Stimulated activated naive CD8-positive, alpha-beta T cell treated with anti-CD3 and anti-CD28 coated beads, Interleukin-15, Interleukin-2, amounts not matched to agents 100 U/mL and 50 U/mL, for 24 hours (primary cell): ENCODE results near the gene USP3.
A peak's percentile ranks its signal among the peaks of the same experiment; 100 is the strongest.

ENCODE experiments used
- ATAC-seq: fragments of 150-1000 bp; cut with Tn5 transposase; one replicate; pipeline ENCODE4 v1.10.0; 2021
- DNase-seq: peaks from one replicate; pipeline ENCODE4 v3.0.0; 2021

Gene USP3

DNA sequence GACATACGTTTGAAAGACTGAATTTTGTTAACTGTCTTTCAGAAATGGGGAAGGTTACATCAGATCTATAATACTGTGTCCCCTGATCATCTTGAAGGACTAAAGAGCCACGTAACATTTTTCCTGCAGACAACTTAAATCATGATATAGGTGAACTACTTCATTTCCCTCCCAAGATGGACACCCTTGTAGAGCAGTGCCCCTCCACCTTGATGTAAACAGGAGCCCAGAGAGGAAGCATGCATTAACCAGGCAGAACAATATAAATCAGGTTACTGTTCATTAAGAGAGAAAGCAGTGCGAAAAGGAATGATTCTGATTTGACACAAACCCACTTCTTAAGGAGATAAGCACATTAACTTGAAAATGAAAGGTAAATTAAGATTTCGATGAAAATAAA lies 36.1 kb downstream of the USP3 start:
- no peak for DNase-seq
- ATAC-seq, result no peak

DNA sequence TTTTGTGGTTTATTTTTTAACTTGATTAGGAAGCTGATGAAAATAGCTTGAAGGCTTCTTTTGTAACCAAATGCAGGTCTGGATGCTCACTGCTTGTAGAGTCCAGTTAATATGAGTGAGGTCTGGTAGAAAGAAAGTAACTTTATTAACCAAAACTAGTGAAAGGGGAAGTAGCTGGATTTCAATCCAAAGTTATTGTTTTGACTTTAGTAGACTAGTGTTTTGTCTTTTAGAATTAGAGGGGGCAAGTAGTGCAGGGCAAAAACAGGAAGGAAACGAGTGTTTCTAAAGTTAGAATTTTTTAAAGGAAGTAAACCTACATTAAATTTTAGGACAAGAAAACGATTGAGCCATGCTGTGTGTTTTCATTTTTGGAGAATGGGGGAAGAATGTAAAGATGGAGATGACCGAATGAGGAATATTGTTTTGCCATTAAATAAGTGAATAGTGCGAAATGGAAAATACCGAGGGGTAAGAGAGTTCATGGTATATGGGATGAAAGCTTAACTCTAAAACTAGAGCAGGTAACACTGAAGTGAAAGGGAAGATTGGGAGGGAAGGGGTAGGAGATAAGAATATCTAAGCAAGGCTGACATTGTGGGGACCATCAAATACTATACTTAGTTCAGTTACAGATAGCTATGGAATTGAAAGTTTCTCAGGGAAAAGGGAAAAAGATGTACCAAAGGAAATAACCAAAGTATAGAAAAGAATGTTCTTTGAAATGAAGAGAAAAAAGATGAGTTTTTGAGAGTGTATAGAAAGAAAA lies 40.0 kb downstream of the USP3 start:
- no peak for ATAC-seq

DNA sequence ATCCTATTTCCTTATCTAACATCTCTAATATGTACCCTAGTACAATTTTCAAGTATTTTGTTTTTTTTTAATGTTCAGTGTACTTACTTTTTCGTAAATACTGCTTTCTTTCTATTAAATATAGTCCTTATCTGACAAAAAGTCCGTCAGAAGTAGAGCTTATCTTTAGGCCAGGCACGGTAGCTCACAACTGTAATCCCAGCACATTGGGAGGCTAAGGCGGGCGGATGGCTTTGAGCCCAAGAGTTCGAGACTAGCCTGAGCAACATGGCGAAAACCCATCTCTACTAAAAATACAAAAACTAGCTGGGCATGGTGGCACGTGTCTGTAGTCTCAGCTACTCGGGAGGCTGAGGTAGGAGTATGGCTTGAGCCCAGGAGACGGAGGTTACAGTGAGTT lies 41.1 kb downstream of the USP3 start:
- DNase-seq, result no peak
- ATAC-seq, result no peak

More for the DNA sequence above, 40.0 kb downstream of the USP3 start:
- DNase-seq, result no peak

DNA sequence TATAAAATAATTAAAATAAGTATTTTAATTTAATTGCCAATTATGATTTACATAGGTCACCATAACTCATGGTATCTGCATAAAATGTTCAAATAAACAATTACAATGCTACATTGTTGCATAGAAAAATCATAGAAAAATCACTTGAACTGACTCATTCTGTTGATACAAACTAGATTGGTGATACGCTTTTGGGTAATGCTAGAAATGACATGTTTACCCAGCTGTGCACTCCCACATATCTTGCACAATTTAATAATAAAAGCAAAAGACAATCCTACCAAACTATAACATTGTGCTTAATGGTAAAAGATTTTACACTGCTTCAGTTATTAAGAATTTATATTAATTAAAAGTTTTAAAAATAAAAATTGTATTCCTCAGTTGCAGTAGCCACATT lies 47.0 kb downstream of the USP3 start:
- ATAC-seq (no peak), DNase-seq (no peak)

DNA sequence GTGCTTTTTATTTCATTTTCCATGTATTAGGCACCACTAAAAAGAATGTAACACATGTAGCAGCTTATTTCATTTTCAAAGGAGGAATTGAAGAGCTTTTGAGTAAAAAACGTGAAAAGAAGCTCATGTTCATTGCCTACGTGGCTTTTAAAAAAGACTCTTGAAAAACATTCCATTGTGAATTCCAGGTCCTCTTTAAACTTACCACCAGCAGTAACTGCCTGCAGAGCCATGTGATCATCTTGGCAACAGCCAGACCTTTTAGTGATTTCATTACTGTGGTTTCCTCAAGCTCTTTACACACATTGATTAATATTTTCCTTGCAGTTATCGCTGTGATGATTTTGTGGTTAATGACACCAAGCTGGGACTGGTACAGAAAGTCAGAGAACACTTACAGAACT lies 49.0 kb downstream of the USP3 start:
- peak; percentile 89 for ATAC-seq
- no peak for DNase-seq

DNA sequence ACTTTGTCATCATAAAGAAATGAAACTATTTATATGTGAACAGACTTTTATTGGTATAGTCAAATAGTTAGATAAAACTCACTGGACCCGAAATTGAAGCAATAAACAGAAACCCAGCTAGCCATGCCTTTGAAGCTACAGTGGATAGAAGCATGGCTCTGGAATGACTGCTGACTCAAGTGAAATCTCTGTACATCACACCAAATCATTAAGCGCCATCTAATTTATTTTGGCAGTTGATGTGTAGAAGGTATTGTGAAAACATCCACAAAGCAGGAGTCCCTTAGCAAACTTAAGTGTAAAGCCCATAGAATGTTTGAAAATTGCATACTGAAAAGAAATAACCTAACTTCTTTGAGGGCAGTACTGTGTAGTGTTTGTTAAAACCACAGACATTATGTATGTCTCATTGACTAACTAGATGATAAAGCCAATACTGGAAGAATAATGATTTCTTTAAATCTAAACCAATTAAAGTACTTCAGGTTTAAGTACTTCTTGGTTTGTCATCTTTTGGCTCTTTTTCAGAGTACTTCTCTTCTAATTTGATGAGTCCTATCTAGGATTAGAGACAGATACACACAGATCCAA lies 50.0 kb downstream of the USP3 start:
- no peak for ATAC-seq

DNA sequence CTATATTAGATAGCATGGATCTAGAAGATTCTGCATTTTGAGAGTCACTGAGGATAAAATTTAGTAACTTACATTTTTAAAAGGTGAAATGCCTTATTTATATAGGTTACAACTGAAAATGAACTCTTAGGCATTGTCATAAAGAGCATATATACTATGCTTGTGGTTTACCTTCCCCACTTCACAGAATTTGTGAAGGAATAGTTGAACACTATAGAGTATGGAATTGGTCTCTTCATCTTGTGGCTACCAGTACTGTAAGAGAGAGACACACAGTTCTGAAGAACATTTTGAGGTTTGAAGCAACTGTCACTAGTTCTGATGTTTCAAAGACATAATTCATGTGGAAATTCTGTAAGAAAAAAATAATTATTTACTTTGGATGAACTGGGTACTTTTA lies 51.1 kb downstream of the USP3 start:
- ATAC-seq, result peak; percentile 67
- no peak for DNase-seq

More for the DNA sequence above, 50.0 kb downstream of the USP3 start:
- DNase-seq, result no peak

DNA sequence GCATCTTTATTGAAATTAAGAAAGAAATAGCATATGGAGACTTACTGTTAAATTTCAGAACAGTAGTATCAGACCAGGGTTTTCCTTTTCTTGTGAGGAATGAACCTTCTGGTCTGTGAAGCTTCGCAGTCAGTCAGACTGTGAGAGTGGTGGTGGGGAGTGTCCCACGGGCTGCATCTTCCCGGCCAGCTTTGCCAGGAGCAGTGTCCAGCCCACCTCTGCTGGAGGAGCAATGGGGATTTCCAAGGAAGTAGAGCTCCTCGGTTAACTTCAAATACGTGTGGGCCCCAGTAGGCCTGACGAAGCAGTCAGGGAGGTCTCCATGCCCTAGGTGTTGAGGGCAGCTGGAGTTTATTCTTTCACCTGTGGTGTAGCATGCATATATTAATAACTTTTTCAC lies 51.9 kb downstream of the USP3 start:
- ATAC-seq (no peak), DNase-seq (no peak)

DNA sequence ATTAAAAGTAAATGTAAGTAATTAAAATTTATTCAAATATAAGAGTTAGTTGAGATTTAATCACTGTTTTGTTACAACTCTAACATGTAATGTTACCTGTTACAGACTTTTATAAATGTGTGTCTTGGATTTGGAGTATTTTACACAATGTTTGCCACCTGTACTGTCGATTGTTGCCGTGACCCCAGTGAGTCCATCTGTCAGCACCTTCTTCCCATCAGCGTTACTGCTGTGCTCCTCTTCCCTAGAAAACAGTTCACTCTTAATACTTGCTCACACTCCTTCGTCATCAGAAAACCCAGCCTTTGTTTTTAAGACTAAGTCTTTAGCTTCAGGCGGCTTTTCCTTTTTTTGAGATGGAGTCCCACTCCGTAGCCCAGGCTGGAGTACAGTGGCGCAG lies 52.3 kb downstream of the USP3 start:
- DNase-seq (no peak), ATAC-seq (no peak)

DNA sequence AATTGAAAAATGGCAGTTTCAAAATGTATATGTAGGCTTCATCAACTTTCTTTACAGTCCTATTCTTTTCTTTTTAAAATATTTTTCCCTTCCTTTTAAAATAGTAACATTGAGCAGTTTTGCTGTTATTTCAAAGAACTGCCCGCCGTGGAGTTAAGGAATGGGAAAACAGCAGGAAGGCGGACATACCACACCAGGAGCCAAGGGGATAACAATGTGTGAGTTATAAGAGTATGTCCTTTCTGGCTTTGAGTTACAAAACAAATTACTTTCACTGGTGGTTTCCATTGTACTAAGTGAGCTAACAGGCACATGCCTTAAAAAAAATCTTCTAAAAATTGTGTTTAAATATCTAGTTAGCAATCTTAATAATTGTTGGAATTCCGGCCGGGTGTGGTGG lies 55.4 kb downstream of the USP3 start:
- no peak for ATAC-seq
- DNase-seq, result no peak

DNA sequence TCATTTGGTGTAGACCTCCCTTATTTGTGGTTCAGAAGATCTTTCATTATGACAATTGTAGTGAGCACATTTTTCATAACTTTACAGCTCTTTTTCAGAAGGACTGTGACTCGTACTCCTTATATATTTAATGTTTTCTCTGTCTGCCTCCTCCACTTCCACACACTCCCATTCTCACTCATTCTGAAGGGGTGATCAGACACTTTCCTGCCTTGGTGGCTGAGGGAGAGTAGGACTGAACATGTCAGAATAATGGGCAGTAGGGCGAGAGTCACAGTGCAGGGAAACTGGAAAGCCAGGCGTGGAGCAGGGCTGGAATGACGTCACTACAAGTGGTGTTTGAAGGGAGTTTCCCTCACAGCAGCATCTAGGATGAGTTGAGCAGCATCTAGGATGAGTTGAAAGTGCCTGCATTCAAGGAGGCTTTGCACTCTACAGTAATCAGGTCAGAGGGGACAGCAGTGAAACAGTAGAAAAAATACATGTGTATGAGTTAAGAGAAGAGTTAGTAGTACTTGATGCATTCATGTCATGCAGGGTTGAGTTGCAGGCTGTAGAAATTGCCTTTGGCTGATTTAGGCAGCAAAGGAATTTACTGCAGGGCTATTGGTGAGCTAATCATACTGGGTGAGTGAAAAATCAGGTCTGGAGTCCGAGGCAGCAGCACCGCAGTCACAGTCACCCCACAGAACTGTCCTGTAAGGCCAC lies 56.5 kb downstream of the USP3 start:
- ATAC-seq (peak; percentile 96), DNase-seq (peak; percentile 65)

DNA sequence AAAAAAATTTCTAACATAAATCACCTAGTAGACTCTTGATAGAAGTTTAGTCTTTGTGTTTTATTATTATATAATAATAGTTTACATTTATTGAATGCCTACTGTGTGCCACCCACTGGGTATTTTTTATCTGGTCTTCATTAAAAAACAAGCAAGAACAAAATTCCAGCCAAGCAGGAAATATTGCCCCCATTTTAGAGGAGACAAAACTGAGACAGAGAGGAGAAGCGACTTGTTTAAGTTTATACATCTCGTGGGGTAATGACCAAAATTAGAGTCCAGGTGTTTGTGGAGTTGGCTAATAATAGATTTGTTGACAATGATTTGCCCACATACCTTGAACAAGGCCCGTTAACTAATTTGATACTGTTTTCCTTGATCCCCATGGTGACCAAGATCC lies 59.7 kb downstream of the USP3 start:
- DNase-seq, result no peak
- no peak for ATAC-seq

DNA sequence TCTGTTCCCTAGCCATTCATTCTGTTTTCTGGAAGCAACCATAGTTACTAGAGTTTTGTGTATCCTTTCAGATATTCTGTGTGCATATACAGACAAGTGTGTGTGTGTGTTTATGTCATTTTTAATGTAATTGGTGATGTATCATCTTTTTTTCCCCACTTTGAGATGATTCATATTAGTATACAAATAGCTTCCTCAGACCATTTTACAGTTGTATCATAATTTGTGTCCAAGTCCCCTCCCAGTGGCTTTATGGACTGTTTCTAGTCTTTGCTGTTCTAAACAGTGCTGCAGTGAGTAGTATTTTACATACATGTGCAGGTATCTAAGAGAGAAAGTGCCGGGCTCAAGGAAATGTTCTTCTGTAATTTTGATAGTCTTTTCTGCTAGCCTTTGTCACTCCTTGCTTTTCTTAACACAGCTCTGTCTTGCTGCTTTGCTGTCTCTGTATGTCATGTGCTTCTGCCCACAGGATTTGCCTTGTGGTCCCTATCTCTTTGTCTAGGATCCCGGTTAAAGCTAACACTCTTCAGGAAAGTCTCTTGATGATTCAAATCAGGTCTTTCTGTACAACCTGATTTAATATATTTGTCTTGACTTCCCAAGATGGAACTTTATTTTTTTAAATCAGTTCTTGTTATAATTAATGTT lies 61.3 kb downstream of the USP3 start:
- no peak for ATAC-seq
- DNase-seq, result no peak

DNA sequence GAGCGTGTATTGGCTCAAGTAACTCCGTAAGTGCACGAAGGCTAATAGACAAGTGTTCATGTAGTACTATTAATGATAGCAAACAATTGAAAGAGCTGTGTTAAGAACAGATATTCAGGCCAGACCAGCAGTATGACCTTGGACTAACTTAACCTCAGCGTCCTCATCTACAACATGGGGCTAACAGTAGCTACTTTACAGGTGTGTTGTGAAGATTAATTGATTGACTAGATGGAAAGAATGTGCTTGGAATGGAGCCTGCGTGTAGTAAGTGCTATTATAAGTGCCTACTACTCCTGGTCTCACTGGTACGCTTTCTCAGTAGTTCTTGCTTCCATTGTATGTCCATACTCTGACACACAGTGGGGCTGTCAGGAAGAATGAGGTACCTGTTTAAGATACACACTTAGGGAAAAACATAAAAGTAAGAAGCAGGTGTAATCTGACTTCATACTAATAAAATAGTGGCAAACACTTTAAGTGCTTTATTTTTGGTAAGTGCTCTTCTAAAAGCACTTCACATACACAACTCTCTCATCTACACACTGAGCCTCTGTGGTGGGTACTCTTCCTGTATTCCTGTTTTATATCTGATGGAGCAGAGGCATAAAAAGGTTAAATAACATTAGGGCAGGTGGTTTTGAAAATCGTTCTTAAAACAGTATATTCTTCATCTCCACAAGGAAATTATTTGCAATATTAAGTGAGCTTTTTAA lies 68.5 kb downstream of the USP3 start:
- no peak for DNase-seq

DNA sequence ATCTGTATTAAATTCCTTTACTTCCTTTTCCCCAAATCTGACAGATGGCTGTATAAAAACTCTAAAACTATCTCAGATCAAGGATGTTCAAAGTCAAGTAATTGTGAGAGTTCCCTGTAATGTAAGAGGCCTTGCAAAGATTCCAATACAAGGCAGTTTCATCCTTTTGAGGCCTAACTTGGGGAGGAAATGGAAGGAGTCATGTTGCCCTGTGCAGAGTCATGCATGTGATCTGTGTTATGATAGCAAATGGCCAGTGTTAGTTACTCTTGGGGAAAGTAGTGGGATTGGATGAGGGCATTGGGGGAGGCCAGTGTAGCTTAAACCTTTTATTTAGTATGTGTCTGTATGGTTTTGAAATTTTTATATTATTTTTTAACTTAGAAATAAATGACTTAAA lies 69.1 kb downstream of the USP3 start:
- DNase-seq (no peak), ATAC-seq (no peak)

More for the DNA sequence above, 68.5 kb downstream of the USP3 start:
- no peak for ATAC-seq

DNA sequence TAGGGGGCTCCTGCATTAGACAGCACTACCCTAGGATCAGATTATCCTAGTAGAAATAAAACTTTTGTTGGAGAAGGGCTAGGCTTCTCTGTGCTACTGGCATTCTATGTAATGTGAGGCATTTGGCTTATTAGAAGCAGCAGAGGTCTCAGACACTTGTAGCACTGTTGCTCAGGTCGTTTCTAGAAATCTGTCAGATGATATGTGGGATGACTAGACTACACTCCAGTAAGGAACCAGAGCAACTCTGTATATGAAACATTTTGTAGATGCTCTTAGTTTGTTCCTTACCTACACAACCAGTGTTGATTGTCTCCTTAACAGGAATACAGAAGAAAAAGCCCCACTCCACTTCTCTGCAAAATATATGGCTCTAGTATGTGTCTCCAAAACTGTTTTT lies 70.9 kb downstream of the USP3 start:
- DNase-seq, result no peak
- peak; percentile 28 for ATAC-seq

DNA sequence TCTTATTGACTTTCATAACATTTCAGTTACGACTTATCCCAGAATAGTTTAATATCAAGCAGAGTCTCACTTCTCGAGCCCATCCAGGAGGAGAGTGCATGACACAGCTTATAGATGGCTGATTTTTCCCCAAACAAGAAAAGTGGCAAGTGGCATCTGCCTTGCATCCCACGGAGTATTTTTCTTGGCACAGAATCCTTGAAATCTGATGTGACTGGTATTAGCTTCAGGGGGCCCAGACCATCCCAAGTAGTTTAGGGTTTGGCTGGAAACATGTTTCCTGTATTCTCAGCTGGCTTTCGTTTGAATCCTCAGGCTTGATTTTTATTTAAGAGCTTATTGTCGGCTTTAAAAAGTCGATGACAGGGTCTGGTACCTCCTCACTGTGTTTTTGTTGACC lies 72.0 kb downstream of the USP3 start:
- no peak for DNase-seq
- ATAC-seq, result no peak

DNA sequence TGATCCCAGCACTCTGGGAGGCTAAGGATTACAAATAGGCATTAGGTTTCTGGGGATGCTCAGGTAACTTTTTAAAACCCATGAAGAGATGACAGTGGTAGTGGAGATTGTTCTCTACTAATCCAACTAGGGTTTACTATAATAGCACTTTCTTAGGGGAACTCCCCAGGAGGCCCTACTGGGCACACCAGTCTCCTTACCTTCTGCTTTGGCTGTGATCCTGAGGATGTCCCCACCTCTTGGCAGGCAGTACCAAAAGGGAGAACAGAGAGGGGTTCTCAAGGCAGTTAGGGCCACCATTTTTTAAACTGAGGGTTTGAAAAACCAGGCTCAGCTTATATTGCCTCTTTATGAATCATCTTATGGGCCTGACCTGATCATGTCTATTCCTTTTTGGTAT lies 77.8 kb downstream of the USP3 start:
- DNase-seq (no peak), ATAC-seq (no peak)

DNA sequence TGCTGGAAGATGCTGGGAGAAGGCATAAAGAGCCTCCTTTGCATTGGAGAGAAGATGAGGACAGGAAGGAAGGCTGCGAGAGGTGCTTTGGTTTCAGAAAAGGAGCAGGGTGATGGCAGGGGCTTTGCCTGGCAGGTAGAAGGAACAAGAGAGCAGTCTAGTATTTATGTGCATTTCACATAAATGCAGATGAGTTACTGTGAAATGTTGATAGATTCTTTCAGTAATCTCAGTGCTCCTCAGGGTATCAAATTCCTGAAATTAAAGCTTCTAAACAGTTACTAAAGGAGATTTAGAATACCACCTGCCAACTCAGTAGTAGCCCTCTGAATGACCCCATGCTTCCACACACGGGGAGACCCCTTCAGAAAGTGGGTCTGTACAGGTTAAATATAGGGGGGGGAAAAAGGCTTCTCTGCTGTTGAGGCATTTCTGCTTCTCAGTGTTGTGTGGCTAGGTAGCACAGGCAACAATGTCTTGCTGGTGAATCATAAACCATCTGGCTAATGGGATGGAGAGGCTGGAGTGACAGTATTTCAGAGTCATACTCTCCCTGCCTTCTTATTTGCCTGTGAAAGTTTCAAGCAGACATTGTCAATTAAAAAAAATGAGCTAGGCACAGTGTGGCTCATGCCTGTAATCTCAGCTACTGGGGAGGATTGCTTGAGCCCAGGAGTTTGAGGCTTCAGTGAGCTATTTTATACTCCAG lies 78.5 kb downstream of the USP3 start:
- ATAC-seq (peak; percentile 57), DNase-seq (no peak)

DNA sequence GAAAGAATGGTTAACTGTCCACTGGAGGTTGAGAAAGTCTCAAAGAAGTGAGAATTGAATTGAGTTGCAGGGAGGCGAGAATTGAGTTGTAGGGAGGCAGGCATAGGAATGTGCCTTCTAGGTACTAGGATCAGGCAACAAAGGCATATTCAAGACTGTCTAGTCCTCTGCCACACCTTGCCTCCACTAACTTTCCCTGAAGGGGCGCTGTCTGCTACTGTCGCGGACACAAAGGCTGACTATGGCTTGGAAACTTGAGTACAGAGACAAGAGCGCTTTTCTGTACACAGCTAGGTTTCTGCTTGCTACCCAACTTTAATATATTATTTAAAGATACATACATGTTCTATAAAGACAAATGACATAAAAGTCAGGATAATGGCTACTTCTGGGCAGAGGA lies 82.4 kb downstream of the USP3 start:
- ATAC-seq, result no peak
- DNase-seq, result no peak

DNA sequence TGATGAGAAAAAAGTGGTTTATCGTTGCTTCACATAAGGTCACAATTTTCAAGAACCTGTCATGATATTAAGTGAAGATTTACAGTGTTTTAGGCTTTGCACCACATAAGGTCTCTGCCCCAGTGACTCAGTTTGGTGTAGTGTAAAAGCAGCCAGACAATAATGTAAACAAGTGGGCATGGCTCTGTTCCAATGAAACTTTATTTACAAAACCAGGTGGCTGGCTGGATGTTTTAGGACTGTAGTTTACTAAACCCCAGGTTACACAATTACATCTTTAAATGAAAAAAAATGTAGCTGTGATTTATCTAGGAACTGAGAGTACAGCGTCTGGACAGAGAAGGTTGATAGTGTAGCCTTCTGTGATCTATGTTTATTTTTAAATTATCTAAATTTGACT lies 83.1 kb downstream of the USP3 start:
- ATAC-seq (no peak), DNase-seq (no peak)

DNA sequence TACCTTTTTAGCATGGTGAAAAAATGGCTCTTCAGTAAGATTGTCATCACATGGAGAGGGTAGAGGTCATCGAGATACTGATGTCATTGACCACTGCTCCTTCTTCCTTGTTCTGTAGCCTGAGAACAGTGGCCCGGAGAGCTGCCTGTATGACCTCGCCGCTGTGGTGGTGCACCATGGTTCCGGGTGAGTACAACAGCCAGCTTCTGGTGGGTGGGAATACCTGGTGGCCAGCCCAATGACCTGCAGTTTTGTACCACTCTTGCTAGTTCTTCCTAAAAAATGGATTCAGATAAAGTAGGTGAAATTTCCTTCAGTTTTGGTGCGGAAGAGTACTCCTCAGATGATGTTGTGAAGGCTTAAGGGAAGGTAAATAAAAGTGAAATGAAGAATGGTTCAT lies 84.4 kb downstream of the USP3 start:
- no peak for DNase-seq
- no peak for ATAC-seq
